ENCODE data around the gene SND1.

DNA sequence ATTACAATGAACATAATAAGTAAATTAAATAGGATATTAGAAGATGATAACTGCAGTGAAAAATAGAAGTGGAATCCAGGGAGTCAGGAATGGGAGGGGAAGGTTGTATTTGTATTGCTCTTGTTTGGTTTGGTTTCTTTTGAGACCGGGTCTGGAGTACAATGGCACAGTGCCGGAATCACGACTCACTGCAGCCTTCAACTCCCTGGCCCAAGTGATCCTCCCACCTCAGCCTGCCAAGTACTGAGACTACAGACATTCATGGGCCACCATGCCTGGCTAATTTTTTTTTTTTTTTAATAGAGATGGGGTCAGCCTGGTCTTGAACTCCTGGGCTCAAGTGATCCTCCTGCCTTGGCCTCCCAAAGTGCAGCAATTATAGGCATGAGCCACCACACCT is 439.1 kb downstream of the SND1 start:
- TF ChIP-seq, protein P1, sequence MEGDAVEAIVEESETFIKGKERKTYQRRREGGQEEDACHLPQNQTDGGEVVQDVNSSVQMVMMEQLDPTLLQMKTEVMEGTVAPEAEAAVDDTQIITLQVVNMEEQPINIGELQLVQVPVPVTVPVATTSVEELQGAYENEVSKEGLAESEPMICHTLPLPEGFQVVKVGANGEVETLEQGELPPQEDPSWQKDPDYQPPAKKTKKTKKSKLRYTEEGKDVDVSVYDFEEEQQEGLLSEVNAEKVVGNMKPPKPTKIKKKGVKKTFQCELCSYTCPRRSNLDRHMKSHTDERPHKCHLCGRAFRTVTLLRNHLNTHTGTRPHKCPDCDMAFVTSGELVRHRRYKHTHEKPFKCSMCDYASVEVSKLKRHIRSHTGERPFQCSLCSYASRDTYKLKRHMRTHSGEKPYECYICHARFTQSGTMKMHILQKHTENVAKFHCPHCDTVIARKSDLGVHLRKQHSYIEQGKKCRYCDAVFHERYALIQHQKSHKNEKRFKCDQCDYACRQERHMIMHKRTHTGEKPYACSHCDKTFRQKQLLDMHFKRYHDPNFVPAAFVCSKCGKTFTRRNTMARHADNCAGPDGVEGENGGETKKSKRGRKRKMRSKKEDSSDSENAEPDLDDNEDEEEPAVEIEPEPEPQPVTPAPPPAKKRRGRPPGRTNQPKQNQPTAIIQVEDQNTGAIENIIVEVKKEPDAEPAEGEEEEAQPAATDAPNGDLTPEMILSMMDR (IDR thresholded peaks at IDR 0.05; ENCODE audit: low read depth, low read length, missing input control), result no peak
- TF ChIP-seq JUND (IDR thresholded peaks at IDR 0.05) (no peak), RAD21 (IDR thresholded peaks at IDR 0.05) (no peak), EGR1 (IDR thresholded peaks at IDR 0.05; ENCODE audit: low read depth in 2 of 2) (no peak), RXRA (IDR thresholded peaks at IDR 0.05) (no peak), SP1 (IDR thresholded peaks at IDR 0.05) (no peak), FOXA1 (IDR thresholded peaks at IDR 0.05) (no peak), GABPA (IDR thresholded peaks at IDR 0.05 in 1 of 2, conservative IDR thresholded peaks at IDR 0.05 in 1 of 2) (no peak), TAF1 (conservative IDR thresholded peaks at IDR 0.05) (no peak), YY1 (IDR thresholded peaks at IDR 0.05) (no peak), REST (IDR thresholded peaks at IDR 0.05) (no peak)
- TF ChIP-seq, protein P2, sequence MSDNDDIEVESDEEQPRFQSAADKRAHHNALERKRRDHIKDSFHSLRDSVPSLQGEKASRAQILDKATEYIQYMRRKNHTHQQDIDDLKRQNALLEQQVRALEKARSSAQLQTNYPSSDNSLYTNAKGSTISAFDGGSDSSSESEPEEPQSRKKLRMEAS (IDR thresholded peaks at IDR 0.05), result no peak
- TF ChIP-seq, protein P3, sequence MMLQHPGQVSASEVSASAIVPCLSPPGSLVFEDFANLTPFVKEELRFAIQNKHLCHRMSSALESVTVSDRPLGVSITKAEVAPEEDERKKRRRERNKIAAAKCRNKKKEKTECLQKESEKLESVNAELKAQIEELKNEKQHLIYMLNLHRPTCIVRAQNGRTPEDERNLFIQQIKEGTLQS (IDR thresholded peaks at IDR 0.05), result no peak
- TF ChIP-seq, protein P4, sequence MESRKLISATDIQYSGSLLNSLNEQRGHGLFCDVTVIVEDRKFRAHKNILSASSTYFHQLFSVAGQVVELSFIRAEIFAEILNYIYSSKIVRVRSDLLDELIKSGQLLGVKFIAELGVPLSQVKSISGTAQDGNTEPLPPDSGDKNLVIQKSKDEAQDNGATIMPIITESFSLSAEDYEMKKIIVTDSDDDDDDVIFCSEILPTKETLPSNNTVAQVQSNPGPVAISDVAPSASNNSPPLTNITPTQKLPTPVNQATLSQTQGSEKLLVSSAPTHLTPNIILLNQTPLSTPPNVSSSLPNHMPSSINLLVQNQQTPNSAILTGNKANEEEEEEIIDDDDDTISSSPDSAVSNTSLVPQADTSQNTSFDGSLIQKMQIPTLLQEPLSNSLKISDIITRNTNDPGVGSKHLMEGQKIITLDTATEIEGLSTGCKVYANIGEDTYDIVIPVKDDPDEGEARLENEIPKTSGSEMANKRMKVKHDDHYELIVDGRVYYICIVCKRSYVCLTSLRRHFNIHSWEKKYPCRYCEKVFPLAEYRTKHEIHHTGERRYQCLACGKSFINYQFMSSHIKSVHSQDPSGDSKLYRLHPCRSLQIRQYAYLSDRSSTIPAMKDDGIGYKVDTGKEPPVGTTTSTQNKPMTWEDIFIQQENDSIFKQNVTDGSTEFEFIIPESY (IDR thresholded peaks at IDR 0.05), result no peak

Data from liver (tissue), 3 donors.